ENCODE data around the gene HNRNPC. TPM values are rescaled to one million over a fixed set of nuclear protein-coding genes. Genes with fewer than 3 reads are reported as not detected.

Gene HNRNPC
- polyA plus RNA-seq, 1 donor from 2014 or later: 1,176 TPM

- Histone ChIP-seq H2AFZ (ENCODE audit: low read depth, low read length) (no peak overlapping the region), H3K9me3 (ENCODE audit: low read length) (no peaks in the 10 kb centered on the region), H3K36me3 (ENCODE audit: insufficient read depth, low read length) (no peaks in the 10 kb centered on the region), H4K20me1 (ENCODE audit: insufficient read depth) (no peaks in the 10 kb centered on the region), H3F3A (ENCODE audit: insufficient read depth, low read length, poor library complexity, severe bottlenecking) (no peaks in the 10 kb centered on the region), H3K4me2 (ENCODE audit: low read length) (no peak overlapping the region), H3K4me3 (ENCODE audit: low read length) (no peak overlapping the region), H3K9ac (ENCODE audit: low read length) (no peak overlapping the region), H3K27ac (ENCODE audit: low read length) (no peak overlapping the region), H3K79me2 (replicated peaks; ENCODE audit: insufficient read depth, low read length) (no peaks in the 10 kb centered on the region), H3K9me2 (ENCODE audit: insufficient read depth, low read length) (no peaks in the 10 kb centered on the region), H3K27me3 (ENCODE audit: insufficient read depth, low read depth, low read length) (no peaks in the 10 kb centered on the region)
- TF ChIP-seq MXI1 (conservative IDR thresholded peaks at IDR 0.05; ENCODE audit: poor library complexity, severe bottlenecking) (no peak), EP300 (conservative IDR thresholded peaks at IDR 0.05; ENCODE audit: poor library complexity, severe bottlenecking) (no peak), TAF1 (IDR thresholded peaks at IDR 0.05; ENCODE audit: low read depth) (no peak), SMC3 (conservative IDR thresholded peaks at IDR 0.05; ENCODE audit: poor library complexity) (no peak), POLR2AphosphoS5 (IDR thresholded peaks at IDR 0.05) (no peak), CTCF (IDR thresholded peaks at IDR 0.05; ENCODE audit: poor library complexity, severe bottlenecking) (no peak), RAD21 (conservative IDR thresholded peaks at IDR 0.05) (no peak), REST (IDR thresholded peaks at IDR 0.05; ENCODE audit: borderline replicate concordance) (no peak), EZH2 (IDR thresholded peaks at IDR 0.05; ENCODE audit: borderline replicate concordance, insufficient read depth, low read length, poor library complexity, severe bottlenecking) (no peak)
Observed at GRCh38 chr14:21160061-21160610, 109.1 kb downstream of the HNRNPC start.

Other genes starting within 250 kb of the HNRNPC start
- gene NDRG2, start 244.4 kb downstream of the HNRNPC start, polyA plus RNA-seq: 30.8 and 43.3 TPM in 2 replicates
- gene TPPP2, start 239.2 kb downstream of the HNRNPC start, polyA plus RNA-seq: not detected in 2 replicates
- gene RNASE13, start 234.6 kb downstream of the HNRNPC start, polyA plus RNA-seq: not detected in 2 replicates
- not detected in 2 replicates for gene RNASE7, start 227.1 kb downstream of the HNRNPC start, polyA plus RNA-seq
- not detected in 2 replicates for gene RNASE8, start 211.6 kb downstream of the HNRNPC start, polyA plus RNA-seq
- gene ARHGEF40, start 199.1 kb downstream of the HNRNPC start, polyA plus RNA-seq: 28.9 and 32.4 TPM in 2 replicates
- 40.6 and 51.2 TPM in 2 replicates for gene ZNF219, start 170.8 kb downstream of the HNRNPC start, polyA plus RNA-seq
- 0.26 TPM in 1 of 2 replicates, not detected in the other for gene TMEM253, start 168.4 kb downstream of the HNRNPC start, polyA plus RNA-seq
- not detected in 2 replicates for gene OR5AU1, start 113.4 kb downstream of the HNRNPC start, polyA plus RNA-seq
- gene RPGRIP1, start 10.6 kb upstream of the HNRNPC start, polyA plus RNA-seq: not detected in 2 replicates
- gene SUPT16H, start 114.6 kb upstream of the HNRNPC start, polyA plus RNA-seq: 83.4 and 96.2 TPM in 2 replicates
- gene CHD8, start 186.7 kb upstream of the HNRNPC start, polyA plus RNA-seq: 44.1 and 52.3 TPM in 2 replicates
- gene RAB2B, start 207.5 kb upstream of the HNRNPC start, polyA plus RNA-seq: 47.6 and 47.9 TPM in 2 replicates
- gene TOX4, start 207.8 kb upstream of the HNRNPC start, polyA plus RNA-seq: 56.8 and 57.4 TPM in 2 replicates
- 234 and 262 TPM in 2 replicates for gene METTL3, start 241.9 kb upstream of the HNRNPC start, polyA plus RNA-seq

Measured in neural cell (in vitro differentiated cells).